HEK293 (cell line): ENCODE data around the gene SUSD3.

Experiments used
- CTCF ChIP-seq: fragments of 450-650 bp; formaldehyde crosslinking; IDR thresholded peaks from 2 replicates; pipeline ENCODE4 v1.5.1; 2016; ENCODE audit warnings: missing biosample characterization, missing genetic modification characterization
- GLI4 ChIP-seq: fragments of 450-650 bp; formaldehyde crosslinking; IDR thresholded peaks from 2 replicates; pipeline ENCODE4 v1.5.1; 2016; ENCODE audit warnings: missing biosample characterization, missing genetic modification characterization
- PRDM1 ChIP-seq: fragments of 450-650 bp; formaldehyde crosslinking; IDR thresholded peaks from 2 replicates; pipeline ENCODE4; 2016; ENCODE audit warnings: missing biosample characterization, missing genetic modification characterization
- PRDM6 ChIP-seq: fragments of 450-650 bp; formaldehyde crosslinking; IDR thresholded peaks from 2 replicates; pipeline ENCODE4 v1.5.1; 2017; ENCODE audit warnings: missing biosample characterization, missing genetic modification characterization
- REST ChIP-seq: fragments of 450-650 bp; formaldehyde crosslinking; IDR thresholded peaks from 2 replicates; pipeline ENCODE4 v1.5.1; 2016; ENCODE audit warnings: missing biosample characterization, missing genetic modification characterization
- YY1 ChIP-seq: fragments of 450-650 bp; formaldehyde crosslinking; IDR thresholded peaks from 2 replicates; pipeline ENCODE4 v1.5.1; 2018; ENCODE audit warnings: missing biosample characterization, missing genetic modification characterization
- ZBTB1 ChIP-seq: fragments of 450-650 bp; formaldehyde crosslinking; IDR thresholded peaks from 2 replicates; pipeline ENCODE4 v1.5.1; 2016; ENCODE audit warnings: missing biosample characterization, missing genetic modification characterization
- ZBTB7A ChIP-seq: fragments of 450-650 bp; formaldehyde crosslinking; IDR thresholded peaks from 2 replicates; pipeline ENCODE4 v1.5.1; 2016; ENCODE audit warnings: low read depth, missing biosample characterization, missing genetic modification characterization
- ZNF26 ChIP-seq: fragments of 450-650 bp; formaldehyde crosslinking; IDR thresholded peaks from 2 replicates; pipeline ENCODE4 v1.5.1; 2016; ENCODE audit warnings: missing biosample characterization, missing genetic modification characterization
- ZNF274 ChIP-seq, 2 experiments: fragments of 200-500 bp in 1 of 2; fragments of 450-650 bp in 1 of 2; sonication (Bioruptor generic) in 1 of 2; formaldehyde crosslinking in 1 of 2; IDR thresholded peaks; 2 replicates each; pipeline versions ENCODE4 v1.5.1 to v1.6.1; 2014 to 2016; ENCODE audit warnings: borderline replicate concordance in 1 of 2, inconsistent platforms in 1 of 2, low read length in 1 of 2, missing biosample characterization in 1 of 2, missing genetic modification characterization in 1 of 2
- ZNF280D ChIP-seq: fragments of 450-650 bp; formaldehyde crosslinking; IDR thresholded peaks from 2 replicates; pipeline ENCODE4 v1.5.1; 2016; ENCODE audit warnings: missing biosample characterization, missing genetic modification characterization
- ZNF48 ChIP-seq: fragments of 450-650 bp; formaldehyde crosslinking; IDR thresholded peaks from 2 replicates; pipeline ENCODE4 v1.5.1; 2016; ENCODE audit warnings: missing biosample characterization, missing genetic modification characterization
- ZNF548 ChIP-seq: fragments of 450-650 bp; formaldehyde crosslinking; IDR thresholded peaks from 2 replicates; pipeline ENCODE4 v1.5.1; 2016; ENCODE audit warnings: missing biosample characterization, missing genetic modification characterization
- ZNF558 ChIP-seq: fragments of 450-650 bp; formaldehyde crosslinking; IDR thresholded peaks from 2 replicates; pipeline ENCODE4 v1.5.1; 2016; ENCODE audit warnings: missing biosample characterization, missing genetic modification characterization

- TF ChIP-seq PRDM1 (tag by site-specific recombination) = no peak
- no peak for TF ChIP-seq YY1 (tag by site-specific recombination)
- TF ChIP-seq CTCF = no peak
- no peak for TF ChIP-seq ZNF280D
- no peak for TF ChIP-seq ZNF548
- TF ChIP-seq PRDM6 (tag by site-specific recombination) = no peak
- no peak for TF ChIP-seq ZNF48 (tag by site-specific recombination)
- no peak for TF ChIP-seq ZNF274 (IDR thresholded peaks at IDR 0.05; ENCODE audit: low read length)
- no peak for TF ChIP-seq ZNF274 (tag by site-specific recombination; IDR thresholded peaks at IDR 0.05; ENCODE audit: borderline replicate concordance)
- TF ChIP-seq GLI4 (tag by site-specific recombination) = no peak
- no peak for TF ChIP-seq ZBTB7A (tag by site-specific recombination)
- no peak for TF ChIP-seq ZNF558 (tag by site-specific recombination)
- no peak for TF ChIP-seq ZBTB1 (tag by site-specific recombination)
- no peak for TF ChIP-seq REST
- no peak for TF ChIP-seq ZNF26 (tag by site-specific recombination)
Observed at GRCh38 chr9:93100276-93100636, 41.8 kb downstream of the SUSD3 start.
